Hepatocyte (in vitro differentiated cells): ENCODE data around the gene MAPKAP1. TPM values are rescaled to one million over a fixed set of nuclear protein-coding genes. Genes with fewer than 3 reads are reported as not detected.

Experiments used
- DNase-seq: peaks from one replicate; pipeline ENCODE4 v3.0.0-alpha.2; 2016; ENCODE audit warnings: low spot score
- H2AFZ ChIP-seq: fragments of 200-600 bp; sonication (generic); 2 replicates; pipeline ENCODE4 v1.6.0; 2016; ENCODE audit warnings: antibody characterized with exemption, mild to moderate bottlenecking
- H3K27ac ChIP-seq: fragments of 200-600 bp; sonication (generic); 2 replicates; pipeline ENCODE4 v1.5.1; 2016; ENCODE audit warnings: mild to moderate bottlenecking
- H3K27me3 ChIP-seq: fragments of 200-600 bp; sonication (generic); 2 replicates; pipeline ENCODE4 v1.6.1; 2016
- H3K36me3 ChIP-seq: fragments of 200-600 bp; sonication (generic); replicated peaks from 2 replicates; pipeline ENCODE4 v1.5.1; 2016; ENCODE audit warnings: low read depth; ENCODE audit not compliant: insufficient read depth
- H3K4me1 ChIP-seq: fragments of 200-600 bp; sonication (generic); 2 replicates; pipeline ENCODE4 v1.5.1; 2016; ENCODE audit warnings: mild to moderate bottlenecking, moderate library complexity; ENCODE audit not compliant: insufficient read depth
- H3K4me2 ChIP-seq: fragments of 200-600 bp; sonication (generic); 2 replicates; pipeline ENCODE4 v1.6.0; 2016
- H3K4me3 ChIP-seq: fragments of 200-600 bp; sonication (generic); 2 replicates; pipeline ENCODE4 v1.5.1; 2016; ENCODE audit warnings: mild to moderate bottlenecking
- H3K79me2 ChIP-seq: fragments of 200-600 bp; sonication (generic); 2 replicates; pipeline ENCODE4 v1.6.0; 2017; ENCODE audit warnings: mild to moderate bottlenecking
- H3K9me2 ChIP-seq: fragments of 200-600 bp; sonication (generic); replicated peaks from 2 replicates; pipeline ENCODE4 v1.6.0; 2017; ENCODE audit warnings: mild to moderate bottlenecking; ENCODE audit not compliant: insufficient read depth
- H3K9me3 ChIP-seq: fragments of 200-600 bp; sonication (generic); 2 replicates; pipeline ENCODE4 v1.5.1; 2016; ENCODE audit warnings: low read depth, mild to moderate bottlenecking
- H4K20me1 ChIP-seq: fragments of 200-600 bp; sonication (generic); 2 replicates; pipeline ENCODE4 v1.6.0; 2016; ENCODE audit warnings: mild to moderate bottlenecking; ENCODE audit not compliant: insufficient read depth, poor library complexity, severe bottlenecking
- CTCF ChIP-seq: fragments of 200-600 bp; sonication (generic); IDR thresholded peaks from 2 replicates; pipeline ENCODE4 v1.5.1; 2016; ENCODE audit warnings: antibody characterized with exemption, mild to moderate bottlenecking; ENCODE audit not compliant: poor library complexity
- EZH2 ChIP-seq: fragments of 200-600 bp; sonication (generic); IDR thresholded peaks from 2 replicates; pipeline ENCODE4 v1.6.1; 2016; ENCODE audit warnings: antibody characterized with exemption, mild to moderate bottlenecking, borderline replicate concordance
- EZH2phosphoT487 ChIP-seq: fragments of 200-600 bp; sonication (generic); IDR thresholded peaks from one replicate; pipeline ENCODE4 v1.6.1; 2018; ENCODE audit warnings: antibody characterized with exemption, mild to moderate bottlenecking, low read depth, moderate library complexity; ENCODE audit not compliant: unreplicated experiment, severe bottlenecking
- WGBS: methylation state at CpG from one replicate; pipeline ENCODE4 v1.1.6; 2016; ENCODE audit warnings: low lambda C conversion rate; ENCODE audit errors: missing lambda C conversion rate; 5-methylcytosine and 5-hydroxymethylcytosine counted together
- polyA plus RNA-seq: library from polyadenylated mRNA; unstranded; fragments of >200 nt; fragmentation: Nextera tagmentation; extraction: Ambion mirVana; gene quantifications from 2 replicates; pipeline ENCODE4 v1.2.1, GENCODE V29; 2016
- total RNA-seq: library from RNA; depleted of rRNA; stranded (reverse); fragments of >200 nt; gene quantifications from 2 replicates; pipeline ENCODE4 v1.2.3, GENCODE V29; 2014

The MAPKAP1 gene
- total and polyA plus RNA-seq, 2 experiments from 2014 or later = 74.5 to 79.4 TPM

GRCh38 chr9:125633116-125633745, 73.8 kb downstream of the MAPKAP1 start:
- Histone ChIP-seq H3K9me3 (no peaks in the 10 kb centered on the region), H3K9me2 (no peaks in the 10 kb centered on the region), H2AFZ (no peak overlapping the region), H3K27me3 (no peaks in the 10 kb centered on the region), H3K79me2 (peaks cover 64% of the 10 kb centered on the region), H3K4me1 (peaks cover 17% of the 10 kb centered on the region), H3K27ac (peak overlapping the region; percentile 89), H3K4me2 (peak overlapping the region; percentile 28), H4K20me1 (peaks cover 10% of the 10 kb centered on the region), H3K36me3 (no peaks in the 10 kb centered on the region), H3K4me3 (no peak overlapping the region)
- DNase-seq = peak; percentile 10
- TF ChIP-seq EZH2phosphoT487 = no peak
- WGBS = 87% methylated on average over 2 of the region's 2 CpGs

GRCh38 chr9:125632321-125633115, 74.5 kb downstream of the MAPKAP1 start:
- Histone ChIP-seq H4K20me1 (peaks cover 10% of the 10 kb centered on the region), H3K79me2 (peaks cover 66% of the 10 kb centered on the region), H3K9me3 (no peaks in the 10 kb centered on the region), H3K27ac (peak overlapping the region; percentile 89), H3K27me3 (no peaks in the 10 kb centered on the region), H3K4me1 (peaks cover 17% of the 10 kb centered on the region), H3K36me3 (no peaks in the 10 kb centered on the region), H2AFZ (no peak overlapping the region), H3K9me2 (no peaks in the 10 kb centered on the region), H3K4me3 (no peak overlapping the region), H3K4me2 (peak overlapping the region; percentile 28)
- peak; percentile 51 for DNase-seq
- 64% methylated on average over 4 of the region's 4 CpGs for WGBS
- TF ChIP-seq EZH2 (no peak), EZH2phosphoT487 (no peak), CTCF (no peak)

GRCh38 chr9:125631391-125632085, 75.5 kb downstream of the MAPKAP1 start:
- no peaks in the 10 kb centered on the region for H3K36me3 ChIP-seq
- H3K9me2 ChIP-seq = no peaks in the 10 kb centered on the region
- peaks cover 68% of the 10 kb centered on the region for H3K79me2 ChIP-seq
- 87% methylated on average over 7 of the region's 7 CpGs for WGBS
- H3K4me1 ChIP-seq = peaks cover 17% of the 10 kb centered on the region
- peak; percentile 56 for DNase-seq
- peak overlapping the region; percentile 62 for H3K27ac ChIP-seq
- H3K4me2 ChIP-seq = no peak overlapping the region
- no peaks in the 10 kb centered on the region for H3K9me3 ChIP-seq
- H3K27me3 ChIP-seq = no peaks in the 10 kb centered on the region
- peaks cover 10% of the 10 kb centered on the region for H4K20me1 ChIP-seq
- H2AFZ ChIP-seq = no peak overlapping the region
- no peak overlapping the region for H3K4me3 ChIP-seq
- TF ChIP-seq CTCF (peak; percentile 54), EZH2 (no peak)

- H3K9me2 ChIP-seq = no peaks in the 10 kb centered on the region
- H2AFZ ChIP-seq = no peak overlapping the region
- no peak for DNase-seq
- H3K9me3 ChIP-seq = no peaks in the 10 kb centered on the region
- H3K27ac ChIP-seq = no peak overlapping the region
- H3K79me2 ChIP-seq = peaks cover 66% of the 10 kb centered on the region
- H3K4me3 ChIP-seq = no peak overlapping the region
- TF ChIP-seq EZH2 = no peak
- no peak for TF ChIP-seq EZH2phosphoT487
- no peak for TF ChIP-seq CTCF
- no peaks in the 10 kb centered on the region for H3K27me3 ChIP-seq
- H4K20me1 ChIP-seq = peaks cover 10% of the 10 kb centered on the region
- WGBS = 100% methylated on average over 1 of the region's 1 CpG
- H3K4me1 ChIP-seq = peaks cover 17% of the 10 kb centered on the region
- no peaks in the 10 kb centered on the region for H3K36me3 ChIP-seq
- no peak overlapping the region for H3K4me2 ChIP-seq
Measured at GRCh38 chr9:125630436-125630835, 76.6 kb downstream of the MAPKAP1 start.
